PC-3 (cell line): Measurements from ENCODE around the gene TRH. TPM values are rescaled to one million over a fixed set of nuclear protein-coding genes. Genes with fewer than 3 reads are reported as not detected.
A peak's percentile ranks its signal among the peaks of the same experiment; 100 is the strongest.
"Not testable (repeated sequence)": the region's sequence is repeated elsewhere in the genome, so short reads cannot be mapped to it uniquely, and the experiment has no call there.

ENCODE experiments used
- ATAC-seq: fragments of 200-7000 bp; cut with Tn5 transposase; 2 replicates; pipeline ENCODE4 v1.9.1; 2020; ENCODE audit warnings: mild to moderate bottlenecking, moderate library complexity
- BruUV-seq: library from RNA; stranded (reverse); fragments of 400-500 nt; replicated peaks from 2 replicates; lab custom pipeline; 2021; lab: Mats Ljungman, UMichigan
- CTCF ChIA-PET: fragments of 300-600 bp; sonication (Branson Sonifier 250); formaldehyde crosslinking; loops from one replicate; lab custom pipeline; 2022; ENCODE audit warnings: antibody characterized with exemption; lab: Charles Lee
- POLR2A ChIA-PET: fragments of 300-600 bp; sonication (Branson Sonifier 250); formaldehyde crosslinking; loops from one replicate; lab custom pipeline; 2022; ENCODE audit warnings: antibody characterized with exemption; ENCODE audit not compliant: unreplicated experiment; lab: Charles Lee
- DNase-seq: peaks from one replicate; pipeline ENCODE4 v3.0.0-alpha.2; 2015
- H2AFZ ChIP-seq: fragments of 300-600 bp; sonication (generic); 2 replicates; pipeline ENCODE4 v1.6.0; 2016; ENCODE audit warnings: antibody characterized with exemption, low read length
- H3F3A ChIP-seq: fragments of 300-600 bp; sonication (generic); one replicate; pipeline ENCODE4 v1.6.0; 2017; ENCODE audit warnings: antibody characterized with exemption, low read length, control low read depth, mild to moderate bottlenecking; ENCODE audit not compliant: unreplicated experiment
- H3K27ac ChIP-seq: fragments of 300-600 bp; sonication (generic); 2 replicates; pipeline ENCODE4 v1.5.1; 2016; ENCODE audit warnings: mild to moderate bottlenecking, low read length
- H3K27me3 ChIP-seq: fragments of 300-600 bp; sonication (generic); 2 replicates; pipeline ENCODE4 v1.6.1; 2016; ENCODE audit warnings: low read length, mixed read lengths
- H3K36me3 ChIP-seq: fragments of 300-600 bp; sonication (generic); 2 replicates; pipeline ENCODE4 v1.6.1; 2016; ENCODE audit warnings: low read depth, mixed run types, low read length, mixed read lengths
- H3K4me1 ChIP-seq: fragments of 300-600 bp; sonication (generic); 2 replicates; pipeline ENCODE4 v1.5.1; 2016; ENCODE audit warnings: low read length; ENCODE audit not compliant: insufficient read depth
- H3K4me2 ChIP-seq: fragments of 300-600 bp; sonication (generic); 2 replicates; pipeline ENCODE4 v1.6.0; 2016; ENCODE audit warnings: low read length
- H3K4me3 ChIP-seq: fragments of 300-600 bp; sonication (generic); 2 replicates; pipeline ENCODE4 v1.5.1; 2016; ENCODE audit warnings: mild to moderate bottlenecking, low read length, mixed read lengths
- H3K79me2 ChIP-seq: fragments of 300-600 bp; sonication (generic); 2 replicates; pipeline ENCODE4 v1.6.1; 2017; ENCODE audit warnings: low read length, mixed read lengths
- H3K9ac ChIP-seq: fragments of 300-600 bp; sonication (generic); 2 replicates; pipeline ENCODE4 v1.6.0; 2016; ENCODE audit warnings: mild to moderate bottlenecking, low read length
- H3K9me2 ChIP-seq: fragments of 300-600 bp; sonication (generic); replicated peaks from 2 replicates; pipeline ENCODE4 v1.6.1; 2016; ENCODE audit warnings: mixed run types, low read length, mixed read lengths
- H3K9me3 ChIP-seq: fragments of 300-600 bp; sonication (generic); 2 replicates; pipeline ENCODE4 v1.6.1; 2016; ENCODE audit warnings: low read length, mixed read lengths
- H4K20me1 ChIP-seq: fragments of 300-600 bp; sonication (generic); 2 replicates; pipeline ENCODE4 v1.6.1; 2016; ENCODE audit warnings: low read length, mixed read lengths
- EZH2 ChIP-seq: fragments of 300-600 bp; sonication (generic); IDR thresholded peaks from one replicate; pipeline ENCODE4 v1.6.1; 2017; ENCODE audit warnings: antibody characterized with exemption, mild to moderate bottlenecking, low read length; ENCODE audit not compliant: unreplicated experiment
- EZH2phosphoT487 ChIP-seq: fragments of 300-600 bp; sonication (generic); IDR thresholded peaks from 2 replicates; pipeline ENCODE4 v1.6.1; 2018; ENCODE audit warnings: mild to moderate bottlenecking, antibody characterized with exemption, low read length, borderline replicate concordance
- intact Hi-C: fragments of 100-400 bp; cut with micrococcal nuclease; formaldehyde crosslinking; loops from 2 replicates; pipeline ENCODE4 v1.9.0; 2023
- total RNA-seq: library from RNA; depleted of rRNA; stranded (reverse); fragments of >200 nt; gene quantifications from 2 replicates; pipeline ENCODE4 v1.2.3, GENCODE V29; 2014; rRNA removed
- TF ChIP-seq, protein P1 (sequence below): fragments of 300-600 bp; sonication (generic); conservative IDR thresholded peaks from 2 replicates; pipeline ENCODE4 v1.5.1; 2017; ENCODE audit warnings: antibody characterized with exemption, low read depth, mild to moderate bottlenecking, low read length

The TRH gene
- total RNA-seq, 1 experiment from 2014 or later: not detected

DNA sequence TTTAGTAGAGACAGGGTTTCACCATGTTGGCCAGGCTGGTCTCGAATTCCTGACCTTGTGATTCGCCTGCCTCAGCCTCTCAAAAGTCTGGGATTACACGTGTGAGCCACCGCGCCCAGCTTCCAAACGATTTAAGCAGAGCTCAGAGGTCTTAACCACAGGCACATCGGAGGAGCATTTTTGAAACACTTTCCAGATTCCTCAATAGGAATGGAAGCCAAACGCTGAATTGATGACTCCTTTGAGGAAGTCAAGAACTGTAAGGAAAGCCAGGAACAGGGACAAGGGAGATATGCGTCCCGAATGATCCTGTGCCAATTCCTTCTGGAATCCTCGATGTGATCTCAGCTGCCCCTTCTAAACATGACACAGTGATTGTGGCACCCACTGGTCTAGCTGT, 40.0 kb downstream of the TRH start:
- intact Hi-C loops: no loop called here
- Histone ChIP-seq H3K4me1 (no peaks in the 10 kb centered on the region), H3K9me3 (no peaks in the 10 kb centered on the region), H3K36me3 (no peaks in the 10 kb centered on the region), H3K27me3 (no peaks in the 10 kb centered on the region; the same call in 1 of the 2 replicates), H3K9ac (no peak overlapping the region), H3K9me2 (no peaks in the 10 kb centered on the region), H3F3A (no peaks in the 10 kb centered on the region), H4K20me1 (no peaks in the 10 kb centered on the region), H3K4me3 (no peak overlapping the region), H3K79me2 (no peaks in the 10 kb centered on the region), H2AFZ (no peak overlapping the region), H3K4me2 (no peak overlapping the region), H3K27ac (no peak overlapping the region)
- TF ChIP-seq, protein P1, sequence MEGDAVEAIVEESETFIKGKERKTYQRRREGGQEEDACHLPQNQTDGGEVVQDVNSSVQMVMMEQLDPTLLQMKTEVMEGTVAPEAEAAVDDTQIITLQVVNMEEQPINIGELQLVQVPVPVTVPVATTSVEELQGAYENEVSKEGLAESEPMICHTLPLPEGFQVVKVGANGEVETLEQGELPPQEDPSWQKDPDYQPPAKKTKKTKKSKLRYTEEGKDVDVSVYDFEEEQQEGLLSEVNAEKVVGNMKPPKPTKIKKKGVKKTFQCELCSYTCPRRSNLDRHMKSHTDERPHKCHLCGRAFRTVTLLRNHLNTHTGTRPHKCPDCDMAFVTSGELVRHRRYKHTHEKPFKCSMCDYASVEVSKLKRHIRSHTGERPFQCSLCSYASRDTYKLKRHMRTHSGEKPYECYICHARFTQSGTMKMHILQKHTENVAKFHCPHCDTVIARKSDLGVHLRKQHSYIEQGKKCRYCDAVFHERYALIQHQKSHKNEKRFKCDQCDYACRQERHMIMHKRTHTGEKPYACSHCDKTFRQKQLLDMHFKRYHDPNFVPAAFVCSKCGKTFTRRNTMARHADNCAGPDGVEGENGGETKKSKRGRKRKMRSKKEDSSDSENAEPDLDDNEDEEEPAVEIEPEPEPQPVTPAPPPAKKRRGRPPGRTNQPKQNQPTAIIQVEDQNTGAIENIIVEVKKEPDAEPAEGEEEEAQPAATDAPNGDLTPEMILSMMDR: no peak
- TF ChIP-seq EZH2phosphoT487 (no peak), EZH2 (no peak)
- ChIA-PET POLR2A (no interaction called here), CTCF (no interaction called here)
- no peak for ATAC-seq
- no TSS peak for BruUV-seq
- DNase-seq: no peak

DNA sequence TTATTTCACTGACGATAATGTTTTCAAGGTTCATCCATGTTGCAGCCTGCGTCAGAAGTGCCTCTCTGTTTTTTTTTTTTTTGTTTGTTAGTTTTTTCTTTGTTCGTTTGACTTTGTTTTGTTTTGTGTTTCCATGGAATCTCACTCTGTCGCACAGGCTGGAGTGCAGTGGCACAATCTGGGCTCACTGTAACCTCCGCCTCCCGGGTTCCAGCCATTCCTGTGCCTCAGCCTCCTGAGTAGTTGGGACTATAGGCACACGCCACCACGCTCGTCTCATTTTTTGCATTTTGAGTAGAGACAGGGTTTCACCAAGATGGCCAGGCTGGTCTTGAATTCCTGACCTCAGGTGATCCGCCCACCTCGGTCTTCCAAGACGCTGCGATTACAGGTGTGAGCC, 43.1 kb downstream of the TRH start:
- DNase-seq, H3K9ac ChIP-seq, H3K27ac ChIP-seq, CTCF ChIA-PET, H3K4me1 ChIP-seq, BruUV-seq, H3K4me2 ChIP-seq, H3K79me2 ChIP-seq, H3K9me3 ChIP-seq, H4K20me1 ChIP-seq, H3K4me3 ChIP-seq, ATAC-seq, H3K9me2 ChIP-seq, POLR2A ChIA-PET, intact Hi-C loops, H2AFZ ChIP-seq, H3F3A ChIP-seq, H3K36me3 ChIP-seq, H3K27me3 ChIP-seq: not testable (repeated sequence)

DNA sequence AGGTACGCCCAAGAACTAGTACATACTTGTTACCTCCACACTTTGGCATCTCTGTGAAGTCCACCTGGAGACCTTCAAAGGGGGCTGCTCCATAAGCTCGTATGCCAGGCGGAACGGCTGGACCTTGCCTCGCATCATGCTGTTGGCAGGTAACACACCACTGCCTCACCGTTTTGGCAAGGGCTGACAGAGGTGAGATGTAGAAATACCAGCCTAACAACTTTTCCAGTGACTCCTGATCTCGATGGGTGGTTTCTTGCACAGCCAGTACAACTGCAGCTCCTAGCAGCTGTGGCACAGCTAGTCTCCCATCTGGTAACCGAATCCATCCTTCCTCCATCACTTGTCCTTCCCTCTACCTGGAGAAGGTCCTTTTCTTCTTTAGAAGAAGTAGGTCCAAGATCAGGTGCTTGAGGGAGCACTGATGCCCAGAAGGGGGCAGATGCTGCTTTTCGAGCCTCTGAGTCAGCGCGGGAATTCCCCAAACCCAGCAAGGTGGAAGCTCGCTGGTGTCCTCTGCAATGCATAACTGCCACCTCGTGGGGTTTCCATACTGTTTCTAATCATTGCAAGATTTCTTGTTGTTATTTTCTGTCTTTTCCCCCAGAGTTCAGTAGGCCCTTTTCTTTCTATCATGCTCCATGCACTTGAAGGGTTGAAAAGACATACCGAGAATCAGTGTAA, 51.8 kb downstream of the TRH start:
- H3K4me3 ChIP-seq, H3K9ac ChIP-seq, H3K4me1 ChIP-seq, H3K27me3 ChIP-seq, intact Hi-C loops, ATAC-seq, H3K4me2 ChIP-seq, H3K27ac ChIP-seq, H3K9me3 ChIP-seq, POLR2A ChIA-PET, H3F3A ChIP-seq, CTCF ChIA-PET, H2AFZ ChIP-seq, BruUV-seq, H3K79me2 ChIP-seq, H3K36me3 ChIP-seq, H4K20me1 ChIP-seq, H3K9me2 ChIP-seq: not testable (repeated sequence)
- peak; percentile 58 for DNase-seq

DNA sequence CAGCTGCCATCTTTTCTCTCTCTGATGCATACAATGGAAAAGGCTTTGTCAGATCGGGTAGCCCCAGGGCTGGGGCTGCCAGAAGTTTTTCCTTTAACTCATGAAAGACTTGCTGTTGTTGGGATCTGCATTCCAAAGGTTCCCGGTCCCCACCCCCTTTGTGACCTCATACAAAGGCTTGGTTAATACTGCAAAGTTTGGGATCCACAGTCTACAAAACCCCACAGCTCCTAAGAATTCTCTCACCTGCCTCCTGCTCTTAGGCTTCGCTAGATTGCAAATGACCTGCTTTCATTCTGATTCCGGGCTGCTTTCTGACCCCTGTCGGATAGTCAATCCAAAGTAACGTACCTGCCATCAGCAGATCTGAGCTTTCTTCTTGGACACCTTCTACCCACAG, 52.9 kb downstream of the TRH start:
- CTCF ChIA-PET, POLR2A ChIA-PET, H2AFZ ChIP-seq, H3K4me2 ChIP-seq, H3K4me3 ChIP-seq, intact Hi-C loops, DNase-seq, H3K27me3 ChIP-seq, ATAC-seq, H3K9me2 ChIP-seq, H3K79me2 ChIP-seq, H3K27ac ChIP-seq, H3F3A ChIP-seq, H3K36me3 ChIP-seq, BruUV-seq, H3K9me3 ChIP-seq, H4K20me1 ChIP-seq, H3K4me1 ChIP-seq, H3K9ac ChIP-seq: not testable (repeated sequence)

Other genes starting within 250 kb of the TRH start
- 6.2 and 8.5 TPM in 2 replicates for gene TMCC1, start 81.0 kb upstream of the TRH start, total RNA-seq
- gene ALG1L2, start 107.1 kb downstream of the TRH start, total RNA-seq: not detected in 2 replicates